Fibroblast of mammary gland (primary cell): ENCODE data around the gene ZNF502.
"Not testable (repeated sequence)": the region's sequence is repeated elsewhere in the genome, so short reads cannot be mapped to it uniquely, and the experiment has no call there.

Source experiments
- DNase-seq: peaks from one replicate; pipeline ENCODE4 v3.0.0-alpha.2; 2010; ENCODE audit warnings: low read depth
- H3K4me3 ChIP-seq: 2 replicates; pipeline ENCODE4 v1.5.1; 2011; ENCODE audit warnings: low read depth, mild to moderate bottlenecking, low read length, moderate library complexity; ENCODE audit not compliant: control insufficient read depth
- CTCF ChIP-seq: conservative IDR thresholded peaks from 2 replicates; pipeline ENCODE4 v1.5.1; 2011; ENCODE audit warnings: low read depth, low read length, inconsistent platforms; ENCODE audit not compliant: control insufficient read depth, insufficient read depth

ZNF502 gene

GRCh38 chr3:44712455-44713075 is at the start of gene ZNF502:
TSS of gene ZNF502 (plus strand) at chr3:44712660. CDS start at chr3:44720262, 7,602 bp downstream.
- DNase-seq = peak; percentile 89
- peak within 1 kb of the TSS; percentile 81 for H3K4me3 ChIP-seq
- TF ChIP-seq CTCF = peak; percentile 25

GRCh38 chr3:44665173-44665572 is 47.3 kb upstream of the ZNF502 start:
- no peak overlapping the region for H3K4me3 ChIP-seq
- DNase-seq = no peak
- no peak for TF ChIP-seq CTCF

GRCh38 chr3:44666346-44666745 is 46.1 kb upstream of the ZNF502 start:
- DNase-seq = no peak
- H3K4me3 ChIP-seq = no peak overlapping the region
- no peak for TF ChIP-seq CTCF

GRCh38 chr3:44669760-44670159 is 42.7 kb upstream of the ZNF502 start:
- TF ChIP-seq CTCF = no peak

GRCh38 chr3:44673466-44673865 is 39.0 kb upstream of the ZNF502 start:
- not testable (repeated sequence) for DNase-seq

More at GRCh38 chr3:44669760-44670159, 42.7 kb upstream of the ZNF502 start:
- DNase-seq = no peak
- no peak overlapping the region for H3K4me3 ChIP-seq

GRCh38 chr3:44674211-44674610 is 38.2 kb upstream of the ZNF502 start:
- TF ChIP-seq CTCF = no peak
- no peak for DNase-seq
- H3K4me3 ChIP-seq = no peak overlapping the region

More at GRCh38 chr3:44673466-44673865, 39.0 kb upstream of the ZNF502 start:
- not testable (repeated sequence) for H3K4me3 ChIP-seq

GRCh38 chr3:44678480-44679116 is 33.9 kb upstream of the ZNF502 start:
- no peak overlapping the region for H3K4me3 ChIP-seq
- no peak for DNase-seq
- no peak for TF ChIP-seq CTCF
